Fibroblast of villous mesenchyme (primary cell): ENCODE results near the gene GOLM1. TPM values are rescaled to one million over a fixed set of nuclear protein-coding genes. Genes with fewer than 3 reads are reported as not detected.
A peak's percentile ranks its signal among the peaks of the same experiment; 100 is the strongest.

ENCODE experiments used
- DNase-seq: peaks from one replicate; pipeline ENCODE4 v3.0.0-alpha.2; 2010; ENCODE audit warnings: low read depth
- H3K4me3 ChIP-seq: 2 replicates; pipeline ENCODE4 v1.5.1; 2011; ENCODE audit warnings: low read depth, mild to moderate bottlenecking, low read length
- CTCF ChIP-seq: IDR thresholded peaks from 2 replicates; pipeline ENCODE4 v1.5.1; 2012; ENCODE audit warnings: low read depth, mild to moderate bottlenecking, low read length; ENCODE audit not compliant: insufficient read depth
- small RNA-seq: library from RNA; depleted of rRNA; stranded (forward); fragments of <200 nt; gene quantifications from one replicate; pipeline ENCODE3, GENCODE V24; 2012
- total RNA-seq: library from RNA; depleted of rRNA; stranded (reverse); fragments of >200 nt; gene quantifications from 2 replicates; pipeline ENCODE4 v1.2.3, GENCODE V29; 2012

Gene GOLM1
- total RNA-seq, 1 donor: 34.1 TPM

GRCh38 chr9:85994191-85994590 lies 105.2 kb downstream of the GOLM1 start:
- DNase-seq: peak; percentile 8
- H3K4me3 ChIP-seq: no peak overlapping the region
- no peak for TF ChIP-seq CTCF

GRCh38 chr9:85987236-85987635 lies 112.1 kb downstream of the GOLM1 start:
- DNase-seq: peak; percentile 6
- H3K4me3 ChIP-seq: no peak overlapping the region
- no peak for TF ChIP-seq CTCF

- DNase-seq: no peak
- H3K4me3 ChIP-seq: no peak overlapping the region
- TF ChIP-seq CTCF: no peak
These were observed 114.9 kb downstream of the GOLM1 start for GRCh38 chr9:85984457-85984856.

GRCh38 chr9:85981369-85981768 lies 118.0 kb downstream of the GOLM1 start:
- TF ChIP-seq CTCF: no peak
- DNase-seq: peak; percentile 30
- H3K4me3 ChIP-seq: no peak overlapping the region

GRCh38 chr9:85978496-85978895 lies 120.9 kb downstream of the GOLM1 start:
- TF ChIP-seq CTCF: no peak
- DNase-seq: no peak
- H3K4me3 ChIP-seq: no peak overlapping the region

Small RNA genes within 50 kb of the gene (small RNA-seq; reads per million reads assigned to genes)
- gene AL161447.1: not detected

Other genes starting within 250 kb of the GOLM1 start
- 20.9 and 28.5 TPM in 2 replicates for gene NAA35, start 158.4 kb downstream of the GOLM1 start, total RNA-seq
- 0.32 TPM in 1 of 2 replicates, not detected in the other for gene C9orf153, start 160.1 kb upstream of the GOLM1 start, total RNA-seq
- gene ISCA1, start 183.0 kb upstream of the GOLM1 start, total RNA-seq: 21.6 and 45.3 TPM in 2 replicates